NCI-H146 (cell line): ENCODE measurements around the gene CMA1.
"Not testable (repeated sequence)": the region's sequence is repeated elsewhere in the genome, so short reads cannot be mapped to it uniquely, and the experiment has no call there.

Experiments
- DNase-seq: peaks from one replicate; lab custom pipeline; 2025; lab: John Stamatoyannopoulos, UW

The CMA1 gene, protein sequence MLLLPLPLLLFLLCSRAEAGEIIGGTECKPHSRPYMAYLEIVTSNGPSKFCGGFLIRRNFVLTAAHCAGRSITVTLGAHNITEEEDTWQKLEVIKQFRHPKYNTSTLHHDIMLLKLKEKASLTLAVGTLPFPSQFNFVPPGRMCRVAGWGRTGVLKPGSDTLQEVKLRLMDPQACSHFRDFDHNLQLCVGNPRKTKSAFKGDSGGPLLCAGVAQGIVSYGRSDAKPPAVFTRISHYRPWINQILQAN

DNA sequence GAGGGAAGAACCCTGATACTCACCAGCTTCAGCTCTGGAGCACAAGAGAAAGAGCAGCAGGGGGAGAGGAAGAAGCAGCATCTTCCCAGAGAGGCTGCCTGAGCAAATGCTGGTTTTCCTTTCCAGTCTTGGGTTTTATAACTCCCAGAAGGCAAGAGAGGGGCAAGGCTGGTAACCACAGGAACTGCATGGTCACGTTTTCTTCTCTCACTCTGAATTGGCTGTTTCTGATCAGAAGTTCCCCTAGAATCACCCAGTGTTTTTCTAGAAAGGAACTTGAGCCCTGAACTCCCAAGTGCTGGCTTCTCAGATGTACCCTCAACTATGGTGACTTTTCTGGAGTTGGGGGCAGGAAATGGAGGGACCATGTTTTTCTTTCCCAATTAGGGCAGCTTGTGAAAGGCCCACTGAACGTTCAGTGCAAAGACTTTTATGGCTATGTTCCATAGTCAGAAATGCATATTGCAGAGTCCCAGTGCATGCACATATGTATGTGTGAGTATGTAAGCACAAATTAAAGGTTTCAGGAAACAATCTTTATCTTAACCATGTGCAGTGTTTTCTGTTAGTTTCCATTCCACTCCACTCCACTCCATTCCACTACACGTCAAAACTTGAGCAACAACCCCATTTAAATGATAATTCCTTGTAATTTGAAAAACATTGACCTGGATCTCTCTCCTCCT lies at the start of gene CMA1:
CMA1 (minus strand) TSS at position 111 of the 686 bp plus-strand sequence; CDS start at position 81, 30 bp downstream.
- DNase-seq, result no peak

DNA sequence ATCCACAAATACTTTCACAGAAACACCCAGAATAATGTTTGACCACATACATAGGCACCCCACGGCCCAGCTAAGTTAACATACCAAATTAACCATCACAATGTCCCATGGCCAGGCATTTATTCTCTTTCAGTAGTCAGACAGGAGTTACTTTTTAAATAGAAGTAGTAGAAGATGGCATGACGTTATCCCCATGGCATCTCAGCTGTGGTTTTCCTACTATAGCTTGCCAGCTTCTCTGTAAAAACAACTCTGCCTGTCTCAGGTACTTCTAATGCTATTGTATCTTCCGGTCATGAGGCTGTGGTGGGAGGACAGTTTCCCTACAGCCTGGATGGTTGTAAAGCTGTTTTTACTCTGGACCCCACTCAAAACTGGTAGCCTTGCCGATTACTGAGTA lies 48.7 kb upstream of the CMA1 start:
- no peak for DNase-seq

DNA sequence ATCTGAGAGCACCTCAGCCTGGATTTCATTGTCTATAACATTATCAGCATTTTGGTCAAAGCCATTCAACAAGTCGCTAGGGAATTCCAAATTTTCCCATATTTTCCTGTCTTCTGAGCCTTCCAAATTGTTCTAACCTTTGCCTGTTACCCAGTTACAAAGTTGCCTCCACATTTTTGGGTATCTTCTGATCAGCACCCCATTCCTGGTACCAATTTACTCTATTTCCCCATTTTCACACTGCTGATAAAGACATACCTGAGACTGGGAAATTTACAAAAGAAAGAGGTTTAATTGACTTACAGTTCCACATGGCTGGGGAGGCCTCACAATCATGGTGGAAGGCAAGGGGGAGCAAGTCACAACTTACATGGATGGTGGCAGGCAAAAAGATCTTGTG lies 41.0 kb upstream of the CMA1 start:
- not testable (repeated sequence) for DNase-seq

DNA sequence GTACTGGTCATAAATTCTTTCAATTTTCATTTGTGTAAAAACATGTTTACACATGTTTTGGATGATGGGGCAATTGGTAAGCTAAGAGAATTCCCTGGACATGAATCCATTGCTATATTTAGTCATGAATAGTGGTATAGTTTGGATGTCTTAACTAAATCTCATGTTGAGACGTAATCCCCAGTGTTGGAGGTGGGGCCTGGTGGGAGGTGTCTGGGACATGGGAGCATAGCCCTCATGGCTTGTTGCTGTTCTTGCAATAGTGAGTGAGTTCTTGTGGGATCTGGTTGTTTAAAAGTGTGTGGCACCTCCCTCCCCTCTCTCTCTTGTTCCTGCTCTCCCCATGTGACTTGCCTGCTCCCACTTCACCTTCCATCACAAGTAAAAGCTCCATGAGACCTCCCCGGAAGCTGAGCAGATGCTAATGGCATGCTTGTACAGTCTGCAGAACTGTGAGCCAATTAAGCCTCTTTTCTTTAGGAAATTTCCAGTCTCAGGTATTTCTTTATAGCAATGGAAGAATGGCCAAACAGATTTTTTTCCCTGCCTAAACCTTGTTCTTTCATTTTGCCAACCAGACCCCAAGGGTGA lies 34.4 kb upstream of the CMA1 start:
- DNase-seq, result no peak

DNA sequence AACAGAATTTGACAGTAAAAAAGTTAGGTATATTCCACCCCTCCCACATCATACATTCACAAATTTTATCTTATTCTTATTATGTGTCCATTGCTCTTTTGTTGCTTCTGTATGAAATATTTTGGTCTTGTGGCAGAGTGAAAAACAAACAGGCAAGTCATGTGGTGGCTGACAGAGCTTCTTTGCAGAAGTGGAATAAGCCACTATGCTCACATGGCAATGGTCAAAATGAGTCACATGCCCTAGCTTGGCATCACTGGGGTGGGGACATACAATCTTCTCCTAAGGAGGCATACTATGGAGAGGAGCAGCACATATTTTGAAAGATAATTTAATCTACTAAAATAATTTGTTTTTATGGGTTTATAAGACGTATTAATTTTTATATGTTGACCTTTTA lies 27.7 kb upstream of the CMA1 start:
- DNase-seq, result no peak

DNA sequence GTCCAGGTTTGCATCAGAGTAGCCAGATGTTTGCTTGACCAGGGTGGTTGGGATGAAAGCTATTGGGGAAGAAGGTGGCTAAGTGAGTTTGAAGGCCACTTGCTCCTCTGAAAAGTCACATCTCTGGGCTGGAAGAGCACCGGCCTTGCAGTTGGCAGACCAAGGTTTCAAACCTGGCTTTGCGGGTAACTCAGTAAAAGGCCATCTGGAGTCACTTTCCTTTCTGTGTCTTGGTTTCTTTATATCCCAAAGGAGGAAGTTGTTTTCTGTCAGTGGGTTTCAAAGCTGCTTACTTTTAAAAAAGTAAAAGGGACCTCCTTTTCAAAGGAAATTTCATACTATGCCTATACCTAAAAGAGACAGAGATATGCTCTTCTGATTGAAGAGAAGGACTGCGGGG lies 26.2 kb upstream of the CMA1 start:
- DNase-seq, result no peak

DNA sequence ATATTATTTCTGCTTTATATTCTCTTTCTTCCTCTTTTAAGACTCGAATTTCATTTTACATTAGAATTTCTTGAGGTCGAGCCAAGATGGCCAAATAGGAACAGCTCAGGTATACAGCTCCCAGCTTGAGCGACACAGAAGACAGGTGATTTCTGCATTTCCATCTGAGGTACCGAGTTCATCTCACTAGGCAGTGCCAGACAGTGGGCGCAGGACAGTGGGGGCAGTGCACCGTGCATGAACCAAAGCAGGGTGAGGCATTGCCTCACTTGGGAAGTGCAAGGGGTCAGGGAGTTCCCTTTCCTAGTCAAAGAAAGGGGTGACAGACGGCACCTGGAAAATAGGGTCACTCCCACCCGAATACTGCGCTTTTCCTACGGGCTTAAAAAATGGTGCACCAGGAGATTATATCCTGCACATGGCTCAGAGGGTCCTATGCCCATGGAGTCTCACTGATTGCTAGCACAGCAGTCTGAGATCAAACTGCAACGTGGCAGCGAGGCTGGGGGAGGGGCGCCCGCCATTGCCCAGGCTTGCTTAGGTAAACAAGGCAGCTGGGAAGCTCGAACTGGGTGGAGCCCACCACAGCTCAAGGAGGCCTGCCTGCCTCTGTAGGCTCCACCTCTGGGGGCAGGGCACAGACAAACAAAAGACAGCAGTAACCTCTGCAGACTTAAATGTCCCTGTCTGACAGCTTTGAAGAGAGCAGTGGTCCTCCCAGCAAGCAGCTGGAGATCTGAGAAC lies 18.0 kb upstream of the CMA1 start:
- not testable (repeated sequence) for DNase-seq

DNA sequence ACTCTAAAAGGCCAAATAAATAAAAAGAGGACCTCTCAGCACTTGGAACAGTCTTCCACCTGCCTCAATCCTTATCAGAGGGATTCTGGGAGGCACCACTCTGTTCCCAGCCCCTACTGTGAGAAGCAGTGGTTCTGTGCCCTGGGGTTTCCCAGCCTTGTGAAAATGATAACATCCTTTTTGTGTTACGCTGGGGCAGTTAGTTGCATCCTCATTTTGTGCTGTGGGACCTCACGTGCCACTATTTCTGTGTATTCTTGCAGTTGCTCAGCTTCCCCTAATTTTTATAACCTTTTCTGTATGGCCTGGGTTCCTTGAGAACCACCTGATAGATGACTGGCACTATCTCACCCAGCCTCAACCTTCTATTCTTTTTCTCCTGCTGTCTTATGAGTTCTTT lies 10.8 kb upstream of the CMA1 start:
- DNase-seq, result no peak

DNA sequence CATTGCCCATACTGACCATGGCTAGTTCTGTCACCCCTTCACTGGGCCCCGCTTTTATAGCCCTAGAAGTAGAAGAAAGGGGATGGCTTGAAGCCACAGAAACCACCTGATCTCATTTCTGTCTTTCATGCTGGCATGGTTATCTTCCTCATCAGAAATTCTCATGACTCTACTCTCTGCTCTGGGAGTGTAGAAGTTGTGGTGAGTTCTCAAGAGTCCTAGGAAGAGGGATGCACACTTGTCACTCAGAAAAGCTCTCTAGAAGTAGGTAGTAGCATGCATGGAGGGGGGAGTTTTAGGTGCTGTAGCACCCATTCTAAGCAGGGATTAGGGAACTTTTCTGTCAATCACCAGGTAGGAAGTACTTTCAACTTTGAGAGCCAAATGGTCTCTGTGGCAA lies 6.1 kb upstream of the CMA1 start:
- no peak for DNase-seq

DNA sequence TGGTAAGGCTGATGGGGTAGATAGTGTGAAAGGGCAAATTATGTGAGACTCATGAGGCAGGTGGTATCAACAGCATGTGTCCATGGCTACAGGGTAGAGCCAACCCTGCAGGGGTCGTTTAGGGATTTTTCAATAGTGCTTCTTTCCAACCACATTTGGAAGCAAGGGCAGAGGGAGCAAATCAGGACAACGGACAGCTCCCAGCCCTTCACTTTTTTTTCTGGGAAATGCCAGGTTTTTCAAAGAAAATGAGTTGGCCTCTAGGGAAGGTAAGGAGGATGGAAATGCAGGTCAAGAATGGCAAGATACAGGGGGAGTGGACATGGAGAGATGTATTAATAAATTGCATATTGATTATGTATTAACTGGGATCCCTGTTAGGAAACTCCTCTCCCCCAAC lies 4.9 kb upstream of the CMA1 start:
- DNase-seq, result no peak

DNA sequence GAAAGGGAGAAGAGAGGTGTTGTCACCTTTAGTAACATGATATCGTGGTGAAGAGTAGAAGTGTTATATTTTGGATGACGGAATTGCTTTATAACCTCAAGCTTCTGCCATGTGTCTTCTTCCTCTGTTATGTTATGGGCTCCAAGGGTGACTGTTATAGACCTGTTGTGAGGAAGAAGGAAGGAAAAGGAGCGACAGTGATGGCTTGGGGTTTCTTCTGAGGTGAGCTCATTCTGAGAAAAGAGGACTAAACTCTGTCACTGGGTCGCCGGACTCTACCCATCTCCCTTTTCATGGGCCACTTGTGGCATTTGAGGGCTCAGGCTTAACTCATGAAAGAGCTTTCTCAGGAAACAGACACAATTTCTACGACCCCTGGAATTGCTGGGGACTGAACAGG lies 1.6 kb downstream of the CMA1 start:
- DNase-seq, result no peak

DNA sequence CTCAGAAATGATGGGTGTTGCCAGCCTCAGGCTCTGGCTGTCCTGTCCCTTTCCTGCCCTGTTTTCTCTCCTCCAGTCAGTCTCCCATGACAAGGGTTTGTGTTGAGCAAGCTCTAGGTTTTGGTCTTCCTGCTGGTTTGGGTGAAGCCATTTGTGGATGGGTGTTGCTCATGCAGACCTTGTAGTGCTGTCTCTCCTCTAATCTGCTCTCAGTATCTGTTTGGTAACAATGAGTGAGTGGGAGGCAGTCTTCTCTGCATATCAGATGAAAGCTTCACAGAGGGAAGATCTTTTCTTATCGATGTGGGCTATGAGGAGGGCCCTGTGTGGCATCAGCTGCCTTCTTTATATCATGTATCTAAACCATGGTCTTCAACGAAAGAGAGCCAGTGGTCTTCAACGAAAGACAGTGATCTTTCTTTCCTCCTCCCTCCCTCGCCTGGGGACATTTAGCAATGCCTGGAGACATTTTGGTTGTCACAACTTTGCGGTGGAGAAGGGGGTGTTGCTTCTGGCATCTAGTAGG lies 3.6 kb downstream of the CMA1 start:
- DNase-seq, result no peak

DNA sequence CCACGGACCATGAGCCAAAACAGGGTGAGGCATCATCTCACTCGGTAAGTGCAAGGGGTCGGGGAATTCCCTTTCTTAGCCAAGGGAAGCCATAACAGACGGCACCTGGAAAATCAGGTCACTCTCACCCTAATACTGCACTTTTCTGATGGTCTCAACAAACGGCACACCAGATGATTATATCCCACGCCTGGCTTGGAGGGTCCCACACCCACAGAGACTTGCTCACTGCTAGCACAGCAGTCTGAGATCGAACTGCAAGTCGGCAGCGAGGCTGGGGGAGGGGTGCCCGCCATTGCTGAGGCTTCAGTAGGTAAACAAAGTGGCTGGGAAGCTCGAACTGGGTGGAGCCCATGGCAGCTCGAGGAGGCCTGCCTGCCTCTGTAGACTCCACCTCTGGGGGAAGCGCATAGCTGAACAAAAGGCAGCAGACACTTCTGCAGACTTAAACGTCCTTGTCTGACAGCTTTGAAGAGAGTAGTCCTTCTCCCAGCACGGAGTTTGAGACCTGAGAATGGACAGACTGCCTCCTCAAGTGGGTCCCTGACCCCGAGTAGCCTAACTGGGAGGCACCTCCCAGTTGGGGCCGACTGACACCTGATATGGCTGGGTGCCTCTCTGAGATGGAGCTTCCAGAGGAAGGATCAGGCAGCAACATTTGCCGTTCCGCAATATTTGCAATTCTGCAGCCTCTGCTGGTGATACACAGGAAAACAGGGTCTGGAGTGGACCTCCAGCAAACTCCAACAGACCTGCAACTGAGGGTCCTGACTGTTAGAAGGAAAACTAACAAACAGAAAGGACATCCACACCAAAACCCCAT lies 16.3 kb downstream of the CMA1 start:
- not testable (repeated sequence) for DNase-seq

DNA sequence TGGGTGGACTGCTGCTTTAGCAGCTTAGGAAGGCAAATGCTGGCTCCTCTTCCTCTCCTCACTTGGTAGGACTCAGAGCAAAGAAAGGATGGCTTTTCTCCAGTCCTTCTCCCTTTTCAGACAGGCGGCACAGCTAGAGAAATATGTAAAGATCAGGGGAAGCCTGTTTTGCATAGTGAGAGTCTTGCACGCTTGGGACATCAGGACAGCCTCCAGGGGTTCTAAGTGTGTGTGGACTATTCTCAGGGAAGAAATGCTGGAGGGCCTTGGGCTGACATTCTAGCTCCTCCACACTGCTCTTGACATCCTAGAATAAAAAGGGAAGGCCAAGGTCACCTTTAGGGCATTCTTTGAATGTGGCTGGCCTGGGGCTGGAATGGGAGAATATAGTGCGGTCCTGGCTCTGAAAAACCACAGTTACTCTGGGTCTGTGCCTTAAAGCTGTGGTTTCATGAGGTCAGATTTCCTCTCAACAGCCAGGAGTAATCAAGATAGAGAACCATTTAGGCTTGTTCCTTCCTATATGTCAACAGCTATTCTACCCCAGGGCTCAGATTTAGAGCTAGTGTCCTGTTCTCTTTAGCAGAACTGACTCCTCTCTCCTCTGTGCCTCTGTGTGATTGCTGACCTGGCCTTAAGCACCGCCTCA lies 24.3 kb downstream of the CMA1 start:
- DNase-seq, result no peak

DNA sequence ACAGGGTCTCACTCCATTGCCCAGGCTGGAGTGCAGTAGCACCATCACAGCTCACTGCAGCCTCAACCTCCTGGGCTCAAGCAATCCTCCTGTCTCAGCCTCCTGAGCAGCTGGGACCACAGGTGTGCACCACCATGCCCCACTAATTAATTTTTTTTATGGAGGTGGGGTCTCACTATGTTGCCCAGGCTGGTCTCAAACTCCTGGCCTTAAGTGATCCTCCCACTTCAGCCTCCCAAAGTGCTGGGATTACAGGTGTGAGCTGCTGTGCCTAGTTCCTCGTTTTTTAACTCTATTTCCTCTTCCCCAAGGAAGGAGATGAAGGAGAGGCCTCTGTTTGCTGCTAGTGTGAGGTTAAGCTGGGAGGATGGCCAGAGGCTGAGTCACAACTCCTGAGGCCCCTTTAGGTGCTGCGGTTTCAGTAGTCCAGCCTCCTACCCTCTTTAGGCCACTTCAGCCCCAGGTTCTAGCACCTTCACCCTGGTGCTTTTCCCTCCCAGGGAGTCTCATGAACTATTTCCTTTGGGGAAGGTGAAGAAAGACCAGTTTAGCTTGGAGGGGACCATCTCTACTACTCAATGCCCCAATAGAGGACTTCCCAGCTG lies 25.3 kb downstream of the CMA1 start:
- DNase-seq, result not testable (repeated sequence)

DNA sequence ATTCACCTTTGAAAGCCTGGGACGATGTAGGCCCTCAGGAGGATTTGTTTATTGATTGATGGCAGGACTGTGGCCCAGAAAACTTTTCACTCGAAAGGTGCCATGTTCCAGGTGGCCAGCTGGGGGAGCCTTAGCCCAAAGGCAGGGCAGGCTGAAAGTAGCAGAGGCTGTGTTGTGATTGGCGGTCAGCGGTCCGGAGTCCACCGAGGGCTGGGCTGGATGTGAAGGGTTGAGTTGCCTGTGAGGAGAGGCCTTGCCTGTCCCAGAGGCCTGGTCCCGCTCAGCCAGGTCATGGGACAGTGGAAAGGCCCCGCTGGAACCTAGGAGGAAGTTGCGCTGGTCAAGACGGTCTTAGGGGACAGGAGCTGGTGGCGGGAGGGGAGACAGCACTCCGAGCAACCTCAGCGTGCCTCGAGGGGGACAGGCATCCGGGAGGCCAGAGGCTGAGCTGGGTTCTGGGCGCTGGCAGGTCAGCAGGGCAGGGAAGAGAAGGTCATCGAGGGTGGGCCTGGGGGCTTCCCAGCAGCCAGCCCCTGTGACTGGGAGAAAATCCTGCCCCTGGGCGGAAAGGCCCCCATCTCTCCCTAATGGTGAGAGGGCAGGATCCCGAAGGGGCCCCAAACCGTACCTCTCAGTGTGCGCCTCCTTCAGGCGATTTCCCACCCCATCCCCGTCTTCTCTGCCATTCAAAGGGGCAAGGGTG lies 26.3 kb downstream of the CMA1 start:
- peak; percentile 43 for DNase-seq

DNA sequence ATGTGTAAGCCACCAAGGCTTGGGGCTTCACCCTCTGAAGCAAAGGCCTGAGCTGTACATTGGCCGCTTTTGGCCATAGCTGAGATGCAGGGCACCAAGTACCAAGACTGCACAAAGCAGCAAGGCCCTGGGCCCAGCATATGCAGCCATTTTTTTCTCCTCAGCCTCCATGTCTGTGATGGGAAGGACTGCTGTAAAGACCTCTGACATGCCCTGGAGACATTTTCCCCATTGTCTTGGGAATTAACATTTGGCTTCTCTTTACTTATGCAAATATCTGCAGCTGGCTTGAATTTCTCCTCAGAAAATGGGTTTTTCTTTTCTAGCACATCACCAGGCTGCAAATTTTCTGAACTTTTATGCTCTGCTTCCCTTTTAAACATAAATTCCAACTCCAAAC lies 28.1 kb downstream of the CMA1 start:
- not testable (repeated sequence) for DNase-seq

DNA sequence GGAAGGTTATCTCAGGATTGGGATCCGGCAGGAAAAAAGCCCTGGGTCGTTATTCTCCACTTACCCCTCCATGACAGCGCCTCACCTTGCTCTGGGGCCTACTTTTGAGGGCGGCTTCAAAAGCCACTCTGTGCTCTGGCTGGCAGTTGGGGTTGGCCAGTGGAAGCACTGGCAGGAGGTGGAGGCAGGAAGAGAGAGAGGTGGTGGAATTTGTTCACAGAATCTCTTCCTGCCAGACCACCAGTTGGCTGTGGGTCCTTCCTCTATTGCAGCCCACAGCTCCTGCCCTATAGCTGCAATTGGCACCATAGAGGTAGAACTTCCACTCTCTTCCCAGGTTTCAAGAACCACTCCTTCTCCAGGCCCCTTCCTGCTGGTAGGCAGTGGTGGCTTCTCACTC lies 32.8 kb downstream of the CMA1 start:
- no peak for DNase-seq

DNA sequence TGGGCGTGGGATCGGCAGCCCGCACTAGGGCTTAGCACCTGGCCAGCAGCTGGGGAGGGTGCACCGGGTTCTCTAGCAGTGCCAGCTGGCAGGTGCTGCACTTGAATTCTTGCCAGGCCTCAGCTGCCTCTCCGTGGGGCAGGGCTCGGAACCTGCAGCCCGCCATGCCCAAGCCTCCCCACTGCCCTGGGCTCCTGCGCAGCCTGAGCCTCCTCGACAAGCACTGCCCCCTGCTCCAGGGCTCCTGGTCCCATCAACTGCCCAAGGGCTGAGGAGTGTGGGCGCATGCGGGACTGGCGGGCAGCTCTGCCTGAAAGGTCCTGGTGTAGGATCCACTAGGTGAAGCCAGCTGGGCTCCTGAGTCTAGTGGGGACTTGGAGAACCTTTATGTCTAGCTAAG lies 34.9 kb downstream of the CMA1 start:
- no peak for DNase-seq

DNA sequence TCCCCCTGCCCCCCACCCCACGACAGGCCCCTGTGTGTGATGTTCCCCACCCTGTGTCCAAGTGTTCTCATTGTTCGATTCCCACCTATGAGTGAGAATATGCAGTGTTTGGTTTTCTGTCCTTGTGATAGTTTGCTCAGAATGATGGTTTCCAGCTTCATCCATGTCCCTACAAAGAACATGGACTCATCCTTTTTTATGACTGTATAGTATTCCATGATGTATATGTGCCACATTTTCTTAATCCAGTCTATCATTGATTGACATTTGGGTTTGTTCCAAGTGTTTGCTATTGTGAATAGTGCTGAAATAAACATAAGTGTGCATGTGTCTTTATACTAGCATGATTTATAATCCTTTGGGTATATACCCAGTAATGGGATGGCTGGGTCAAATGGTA lies 37.6 kb downstream of the CMA1 start:
- not testable (repeated sequence) for DNase-seq
